ENCODE data around the gene SLC25A48. TPM values are rescaled to one million over a fixed set of nuclear protein-coding genes. Genes with fewer than 3 reads are reported as not detected.

Gene SLC25A48
- total RNA-seq, 4 donors from 2014 or later = 0.32 TPM; not detected in 3

DNA sequence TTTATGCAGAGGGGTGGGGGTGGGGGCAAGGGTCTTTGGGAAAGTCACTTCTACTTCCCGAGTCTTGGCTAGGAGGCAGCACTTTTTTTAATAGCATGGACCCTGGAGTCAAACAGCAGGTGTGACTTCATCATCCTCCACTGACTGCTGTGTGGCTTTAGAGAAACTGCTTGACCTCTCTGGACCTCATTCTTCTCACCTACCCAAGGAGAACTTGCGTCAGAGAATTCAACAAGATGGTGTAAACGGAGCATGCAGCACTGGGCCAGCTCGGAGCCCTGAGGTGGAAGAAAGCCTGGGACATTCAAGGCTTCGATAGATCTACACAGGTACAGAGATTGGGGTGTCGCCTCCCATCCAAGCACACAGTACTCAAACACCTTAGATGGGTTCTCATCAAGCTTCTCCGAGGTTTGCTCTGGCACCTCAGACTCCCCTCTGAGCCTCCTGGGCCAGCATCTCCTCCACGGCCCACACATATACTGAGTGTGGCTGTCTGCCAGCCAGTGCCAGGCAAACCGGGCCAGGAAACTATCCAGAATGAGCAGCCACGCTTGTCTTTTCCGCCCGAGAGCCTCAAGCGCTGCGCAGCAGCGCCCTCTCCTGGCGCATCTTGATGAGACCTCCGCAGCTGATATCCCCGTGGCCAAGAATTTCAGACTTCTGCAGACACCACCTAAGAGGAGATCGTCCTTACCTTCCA, 4.6 kb upstream of the SLC25A48 start:
- TF ChIP-seq, protein P1, sequence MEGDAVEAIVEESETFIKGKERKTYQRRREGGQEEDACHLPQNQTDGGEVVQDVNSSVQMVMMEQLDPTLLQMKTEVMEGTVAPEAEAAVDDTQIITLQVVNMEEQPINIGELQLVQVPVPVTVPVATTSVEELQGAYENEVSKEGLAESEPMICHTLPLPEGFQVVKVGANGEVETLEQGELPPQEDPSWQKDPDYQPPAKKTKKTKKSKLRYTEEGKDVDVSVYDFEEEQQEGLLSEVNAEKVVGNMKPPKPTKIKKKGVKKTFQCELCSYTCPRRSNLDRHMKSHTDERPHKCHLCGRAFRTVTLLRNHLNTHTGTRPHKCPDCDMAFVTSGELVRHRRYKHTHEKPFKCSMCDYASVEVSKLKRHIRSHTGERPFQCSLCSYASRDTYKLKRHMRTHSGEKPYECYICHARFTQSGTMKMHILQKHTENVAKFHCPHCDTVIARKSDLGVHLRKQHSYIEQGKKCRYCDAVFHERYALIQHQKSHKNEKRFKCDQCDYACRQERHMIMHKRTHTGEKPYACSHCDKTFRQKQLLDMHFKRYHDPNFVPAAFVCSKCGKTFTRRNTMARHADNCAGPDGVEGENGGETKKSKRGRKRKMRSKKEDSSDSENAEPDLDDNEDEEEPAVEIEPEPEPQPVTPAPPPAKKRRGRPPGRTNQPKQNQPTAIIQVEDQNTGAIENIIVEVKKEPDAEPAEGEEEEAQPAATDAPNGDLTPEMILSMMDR (IDR thresholded peaks at IDR 0.05) = no peak
- peak; percentile 30 for ATAC-seq (ENCODE audit: low FRiP score)
- no peak for DNase-seq (ENCODE audit: low spot score)

DNA sequence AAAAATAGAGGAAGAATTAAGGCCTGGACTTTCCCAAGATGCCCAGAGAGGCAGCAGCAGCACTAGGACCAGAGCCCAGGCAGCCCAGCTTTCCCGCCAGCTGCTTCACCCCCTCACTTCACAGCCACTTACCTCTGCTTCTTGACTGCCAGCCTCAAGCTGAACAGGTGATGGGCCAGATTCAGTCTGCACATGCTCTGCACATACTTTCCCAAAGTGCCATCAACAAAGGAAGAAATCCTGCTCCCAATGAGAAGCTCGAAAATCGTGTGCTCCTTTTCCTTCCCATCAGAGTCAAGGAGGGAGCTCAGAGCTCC, 4.1 kb upstream of the SLC25A48 start:
- TF ChIP-seq, protein P1 (IDR thresholded peaks at IDR 0.05) = no peak
- DNase-seq (ENCODE audit: low spot score) = no peak
- no peak for ATAC-seq (ENCODE audit: low FRiP score)

DNA sequence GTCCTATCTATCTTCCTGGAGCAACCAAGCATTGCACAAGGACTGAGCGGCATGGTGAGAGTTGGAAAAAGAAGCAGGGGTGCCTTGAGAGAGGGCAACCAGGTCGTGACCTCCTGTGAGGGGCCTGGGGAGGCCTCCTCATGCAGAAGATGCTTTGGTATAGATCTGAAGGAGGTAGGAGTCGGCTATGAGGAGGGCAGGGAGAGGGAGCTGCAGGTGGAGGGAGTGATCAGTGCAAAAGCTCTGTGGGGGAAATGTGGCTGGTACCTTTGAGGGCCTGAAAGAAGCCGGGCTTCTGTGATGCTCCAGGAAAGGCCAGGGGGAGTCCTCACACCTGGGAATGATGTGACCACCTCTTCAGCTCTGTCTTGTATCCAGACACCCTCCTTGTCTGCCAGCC, 3.6 kb upstream of the SLC25A48 start:
- ATAC-seq (ENCODE audit: low FRiP score) = no peak
- DNase-seq (ENCODE audit: low spot score) = no peak
- TF ChIP-seq, protein P1 (IDR thresholded peaks at IDR 0.05) = no peak

DNA sequence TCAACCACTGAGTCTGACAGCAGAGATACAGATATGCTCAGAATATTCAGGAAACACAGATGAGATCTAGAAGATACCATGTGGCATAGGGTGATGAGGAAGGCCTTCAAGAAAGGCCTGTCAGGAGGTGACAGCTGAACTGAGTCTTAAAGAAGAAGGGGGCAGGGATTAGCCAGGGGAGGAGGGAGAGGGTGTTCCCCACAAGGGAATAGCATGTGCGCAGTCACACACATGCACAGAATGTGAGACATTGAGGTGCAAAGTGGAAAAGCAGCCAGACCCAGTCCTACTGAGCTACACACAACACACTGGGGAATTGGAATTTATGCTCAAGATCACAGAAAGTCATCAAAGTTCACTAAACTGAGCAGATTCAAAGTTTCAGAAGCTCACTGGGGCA, 3.0 kb upstream of the SLC25A48 start:
- TF ChIP-seq, protein P1 (IDR thresholded peaks at IDR 0.05) = no peak
- ATAC-seq (ENCODE audit: low FRiP score) (no peak), DNase-seq (ENCODE audit: low spot score) (no peak)

DNA sequence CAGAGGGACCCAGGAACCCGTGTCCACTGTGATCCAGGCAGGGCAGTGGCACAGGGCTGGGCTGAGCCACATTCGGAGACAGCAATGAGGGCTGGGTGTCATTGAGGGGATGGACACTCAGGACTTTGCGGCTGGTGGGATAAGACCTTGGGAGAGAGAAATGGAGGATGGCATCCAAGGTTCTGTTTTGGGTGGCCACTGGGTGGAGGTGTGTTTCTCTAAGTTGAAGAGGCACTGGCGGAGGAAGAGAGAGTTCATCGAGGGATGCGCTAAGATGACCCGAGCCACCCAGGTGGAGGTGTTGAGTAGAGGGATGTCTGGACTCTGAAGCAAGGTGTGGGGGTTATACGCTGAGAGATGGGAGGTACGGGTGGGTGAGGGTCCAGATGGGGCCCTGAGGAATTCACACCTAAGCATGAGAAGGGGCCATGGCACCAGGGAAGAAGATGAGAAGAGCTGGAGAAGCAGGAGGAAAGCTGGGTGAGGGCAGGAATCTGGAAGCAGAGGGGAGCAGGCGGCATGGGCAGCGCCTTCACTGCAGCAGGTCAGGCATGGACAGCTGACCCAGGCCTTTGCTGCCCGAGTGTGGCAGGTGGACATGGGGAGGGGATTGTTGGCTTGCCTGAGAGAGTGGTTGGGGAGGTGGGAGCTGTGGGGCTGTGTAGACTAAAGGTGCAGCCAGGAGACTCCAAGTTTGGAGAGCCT, 2.5 kb upstream of the SLC25A48 start:
- DNase-seq (ENCODE audit: low spot score) (no peak), ATAC-seq (ENCODE audit: low FRiP score) (no peak)
- TF ChIP-seq, protein P1 (IDR thresholded peaks at IDR 0.05) = no peak

DNA sequence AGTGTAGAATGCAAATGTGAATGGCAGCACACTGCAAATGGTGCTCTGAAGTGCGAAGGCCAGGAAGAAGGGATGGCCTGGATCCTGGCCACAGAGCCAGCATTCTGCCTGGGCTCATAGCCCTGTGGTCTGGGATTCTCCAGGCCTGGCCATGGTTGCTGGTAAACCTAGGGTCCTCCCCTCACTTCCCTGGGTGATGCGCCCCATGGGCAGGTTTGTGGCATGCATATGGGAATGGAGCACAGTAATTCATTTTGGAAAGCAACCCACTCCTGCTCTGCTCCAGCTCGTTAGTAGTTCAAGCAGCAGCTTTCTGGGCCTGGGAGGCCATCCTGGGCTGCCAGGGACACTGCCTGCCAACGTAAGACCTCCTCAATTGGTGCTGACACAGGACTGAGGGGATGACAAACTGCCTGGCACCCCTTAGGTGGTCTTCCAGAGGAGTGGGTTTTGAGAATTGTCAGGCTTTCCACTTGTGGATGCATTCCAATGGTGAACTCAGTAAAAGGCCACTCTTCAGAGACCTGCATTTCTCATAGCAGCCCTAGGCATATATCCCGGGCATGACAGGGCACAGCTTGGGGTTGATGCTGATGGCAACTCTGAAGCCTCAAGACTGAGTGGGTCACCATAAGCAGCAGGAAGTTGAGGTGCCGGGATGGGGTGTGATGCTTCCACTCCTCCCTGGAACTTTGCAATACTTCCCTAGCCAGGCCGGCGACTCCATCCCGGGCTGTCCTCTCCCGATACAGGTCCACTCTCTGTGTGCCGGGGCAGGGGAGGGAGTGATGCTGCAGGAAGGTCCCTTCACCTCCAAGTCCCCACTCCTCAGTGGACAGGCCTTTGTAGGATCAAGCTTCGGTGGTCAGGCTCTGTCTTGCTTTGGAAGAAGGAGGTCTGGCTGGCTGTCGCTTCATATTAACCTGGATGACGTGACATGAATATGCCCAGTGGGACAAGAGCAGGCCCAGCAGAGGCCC, 1.2 kb upstream of the SLC25A48 start:
- DNase-seq (ENCODE audit: low spot score) = no peak

More for the DNA sequence above, 1.2 kb upstream of the SLC25A48 start:
- TF ChIP-seq, protein P1 (IDR thresholded peaks at IDR 0.05) = no peak
- ATAC-seq (ENCODE audit: low FRiP score) = no peak

Measured in omental fat pad (tissue), 4 donors.